NOMO-1 treated with dmso at 0.1 percent for 144 hours (cell line): ENCODE measurements around the gene PRRT2.

ENCODE experiments used
- DNase-seq: peaks from one replicate; lab custom pipeline; 2025; ENCODE audit not compliant: unreplicated experiment; lab: John Stamatoyannopoulos, UW

The PRRT2 gene

GRCh38 chr16:29811170-29811895, 660 bp upstream of the PRRT2 start:
- DNase-seq: peak; percentile 46

GRCh38 chr16:29812754-29813643, 1.0 kb downstream of the PRRT2 start:
- no peak for DNase-seq

DNA sequence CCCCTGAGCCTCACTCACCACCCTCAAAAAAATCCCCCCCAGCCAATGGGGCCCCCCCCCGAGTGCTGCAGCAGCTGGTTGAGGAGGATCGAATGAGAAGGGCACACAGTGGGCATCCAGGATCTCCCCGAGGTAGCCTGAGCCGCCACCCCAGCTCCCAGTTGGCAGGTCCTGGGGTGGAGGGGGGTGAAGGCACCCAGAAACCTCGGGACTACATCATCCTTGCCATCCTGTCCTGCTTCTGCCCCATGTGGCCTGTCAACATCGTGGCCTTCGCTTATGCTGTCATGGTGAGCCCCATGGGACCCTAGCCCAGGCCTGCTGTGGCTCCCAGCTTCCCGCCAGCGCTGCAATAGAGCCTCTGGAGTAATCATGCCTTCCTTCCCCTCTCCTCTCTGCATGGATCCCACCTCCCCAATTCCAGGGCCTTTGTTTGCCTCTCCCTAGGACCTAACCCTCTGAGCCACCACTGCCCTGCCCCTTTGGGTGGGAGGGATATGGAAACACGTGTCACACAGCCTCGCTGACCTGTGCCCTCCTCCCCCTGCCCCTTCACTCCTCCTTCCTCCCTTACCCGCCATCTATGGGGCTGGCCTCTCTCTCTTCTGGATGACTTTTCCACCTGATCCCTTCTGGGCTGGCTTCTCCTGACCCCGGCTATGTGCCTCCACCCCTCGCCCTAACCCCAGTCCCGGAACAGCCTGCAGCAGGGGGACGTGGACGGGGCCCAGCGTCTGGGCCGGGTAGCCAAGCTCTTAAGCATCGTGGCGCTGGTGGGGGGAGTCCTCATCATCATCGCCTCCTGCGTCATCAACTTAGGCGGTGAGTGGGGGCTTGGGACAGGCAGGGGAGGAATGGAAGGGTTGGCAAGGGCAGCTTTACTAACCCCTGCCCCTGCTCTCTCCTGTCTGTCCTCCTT, 1.9 kb downstream of the PRRT2 start:
- no peak for DNase-seq

GRCh38 chr16:29814592-29814991, 2.6 kb downstream of the PRRT2 start:
- DNase-seq: no peak

GRCh38 chr16:29815032-29815721, 3.2 kb downstream of the PRRT2 start:
- no peak for DNase-seq

GRCh38 chr16:29815793-29816693, 4.0 kb downstream of the PRRT2 start, which contains the start of gene PAGR1:
Gene PAGR1, plus strand, starts transcription at chr16:29816152. Its CDS starts 374 bp downstream, at chr16:29816526.
- DNase-seq: peak; percentile 97

DNA sequence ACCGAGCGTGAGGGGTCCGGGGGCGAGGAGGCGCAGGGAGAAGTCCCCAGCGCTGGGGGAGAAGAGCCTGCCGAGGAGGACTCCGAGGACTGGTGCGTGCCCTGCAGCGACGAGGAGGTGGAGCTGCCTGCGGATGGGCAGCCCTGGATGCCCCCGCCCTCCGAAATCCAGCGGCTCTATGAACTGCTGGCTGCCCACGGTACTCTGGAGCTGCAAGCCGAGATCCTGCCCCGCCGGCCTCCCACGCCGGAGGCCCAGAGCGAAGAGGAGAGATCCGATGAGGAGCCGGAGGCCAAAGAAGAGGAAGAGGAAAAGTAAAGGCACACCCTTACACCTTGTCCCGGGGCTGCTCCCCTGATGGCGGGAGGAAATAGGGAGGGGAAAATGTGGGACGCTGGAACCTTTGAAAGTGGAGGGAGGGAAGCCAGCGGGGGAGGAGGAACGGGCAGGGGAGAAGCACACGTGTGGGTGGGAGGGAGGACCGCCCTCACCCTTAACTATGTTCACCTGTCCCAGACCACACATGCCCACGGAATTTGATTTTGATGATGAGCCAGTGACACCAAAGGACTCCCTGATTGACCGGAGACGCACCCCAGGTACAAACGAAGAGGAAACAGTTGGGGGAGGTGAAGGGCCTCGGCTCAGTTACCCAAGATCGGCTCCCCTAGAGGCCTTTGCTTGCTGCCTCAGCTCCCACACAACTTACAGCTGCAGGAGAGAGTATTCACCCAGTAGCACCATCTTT, 4.9 kb downstream of the PRRT2 start:
- DNase-seq: peak; percentile 63

GRCh38 chr16:29818082-29818481, 6.1 kb downstream of the PRRT2 start:
- DNase-seq: no peak

- DNase-seq: no peak
These were observed 7.5 kb downstream of the PRRT2 start for GRCh38 chr16:29819506-29819905.

DNA sequence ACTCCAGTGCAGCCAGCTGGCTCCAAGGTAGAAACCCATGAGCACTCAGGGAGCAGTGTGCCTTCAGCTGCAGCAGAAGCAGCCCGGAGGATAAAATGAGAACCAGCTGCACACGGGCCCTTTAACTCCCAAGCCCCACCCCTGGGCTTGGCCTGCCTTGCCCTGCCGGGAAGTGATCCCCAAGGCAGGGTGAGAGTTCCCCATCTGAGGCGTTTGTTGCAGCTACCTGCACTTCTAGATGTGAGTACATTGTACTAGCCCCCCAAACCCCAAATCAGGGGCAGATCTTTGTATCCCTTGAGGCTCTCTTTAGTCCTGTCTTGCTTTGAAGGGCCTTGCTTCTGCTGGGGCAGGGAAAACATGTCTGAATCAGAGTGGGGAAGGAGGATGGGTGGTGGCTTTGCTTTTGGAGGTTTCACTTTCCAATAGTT, 8.3 kb downstream of the PRRT2 start, which contains the start of gene MVP:
Gene MVP, plus strand, starts transcription at position 192 of the 431 bp plus-strand sequence. CDS start 10,088 bp downstream, outside the sequence.
- DNase-seq: peak; percentile 70

DNA sequence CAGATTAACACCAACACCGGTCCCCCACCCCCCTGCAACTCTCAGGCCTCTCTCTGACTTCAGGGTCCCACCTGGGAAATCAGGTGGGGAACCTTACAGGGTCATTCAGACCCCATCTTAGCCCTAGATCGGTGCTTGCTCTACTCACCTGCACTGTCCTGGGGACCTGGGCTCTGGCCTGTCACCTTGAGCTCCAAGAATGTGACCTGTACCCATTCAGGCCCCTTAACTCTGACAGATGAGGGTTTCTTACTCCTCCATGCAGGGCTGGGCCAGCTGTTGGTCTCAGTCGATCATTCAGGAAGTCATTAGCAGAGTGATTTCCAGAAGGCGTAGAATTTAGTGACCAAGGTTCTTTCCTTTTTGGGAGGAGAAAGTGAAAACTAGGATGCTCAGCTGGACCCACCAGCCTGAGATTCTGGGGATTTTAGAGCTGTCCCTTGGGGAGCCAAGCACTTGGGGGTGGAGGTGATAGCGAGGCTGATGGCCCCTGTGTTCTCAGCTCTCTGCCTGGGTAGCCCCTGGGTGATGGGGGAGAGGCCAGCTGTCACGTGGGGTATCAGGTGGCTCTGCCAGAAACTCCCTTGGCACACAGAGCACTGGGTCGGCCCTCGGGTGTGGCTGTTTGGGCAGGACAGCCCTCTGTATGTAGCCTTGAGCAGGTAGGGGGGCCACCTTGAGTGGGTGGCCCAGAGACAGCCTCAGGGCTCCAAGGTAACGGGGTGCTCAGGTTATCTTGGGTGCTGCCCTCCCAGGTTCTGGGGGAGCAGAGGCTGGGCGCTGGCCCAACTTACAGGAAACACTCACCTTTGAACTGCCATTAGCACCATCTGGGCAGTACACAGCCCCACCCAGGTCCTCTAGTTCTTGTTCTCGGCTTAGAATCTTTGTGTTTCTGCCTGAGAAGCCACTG, 9.0 kb downstream of the PRRT2 start:
- DNase-seq: no peak

- DNase-seq: no peak
These were observed 9.7 kb downstream of the PRRT2 start for GRCh38 chr16:29821643-29822115.

DNA sequence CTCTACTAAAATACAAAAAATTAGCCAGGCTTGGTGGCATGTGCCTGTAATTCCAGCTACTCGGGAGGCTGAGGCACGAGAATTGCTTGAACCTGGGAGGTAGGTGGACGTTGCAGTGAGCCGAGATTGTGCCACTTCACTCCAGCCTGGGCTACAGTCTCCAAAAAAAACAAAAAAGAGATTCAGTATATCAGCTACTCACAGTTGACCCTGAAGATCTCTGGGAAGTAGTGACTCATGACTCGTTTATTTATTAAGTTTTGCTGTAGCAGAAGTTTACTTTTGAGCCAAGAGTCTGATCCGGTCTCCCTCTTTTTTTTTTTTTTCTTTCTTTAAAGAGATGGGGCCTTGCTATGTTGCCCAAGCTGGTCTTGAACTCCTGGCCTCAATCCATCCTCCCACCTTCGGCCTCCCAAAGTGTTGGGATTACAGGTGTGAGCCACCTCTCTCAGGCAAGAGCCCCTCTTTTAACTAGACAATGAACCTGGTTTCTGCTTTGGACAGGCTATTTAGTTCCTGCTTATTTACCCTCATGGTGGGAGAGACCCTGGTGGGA, 12.7 kb downstream of the PRRT2 start:
- no peak for DNase-seq

- no peak for DNase-seq
These were observed 13.4 kb downstream of the PRRT2 start for GRCh38 chr16:29825145-29826044.

DNA sequence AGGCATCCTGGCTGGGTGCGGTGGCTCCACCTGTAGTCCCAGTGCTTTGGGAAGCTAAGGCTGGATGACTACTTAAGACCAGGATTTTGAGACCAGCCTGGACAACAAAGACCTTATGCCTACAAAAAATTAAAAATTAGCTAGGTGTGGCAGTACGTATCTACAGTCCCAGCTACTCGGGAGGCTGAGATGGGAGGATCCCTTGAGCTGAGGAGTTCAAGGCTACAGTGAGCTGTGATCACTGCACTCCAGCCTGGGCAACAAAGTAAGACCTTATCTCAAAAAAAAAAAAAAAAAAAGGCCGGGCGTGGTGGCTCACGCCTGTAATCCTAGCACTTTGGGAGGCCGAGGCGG, 14.3 kb downstream of the PRRT2 start:
- DNase-seq: no peak

DNA sequence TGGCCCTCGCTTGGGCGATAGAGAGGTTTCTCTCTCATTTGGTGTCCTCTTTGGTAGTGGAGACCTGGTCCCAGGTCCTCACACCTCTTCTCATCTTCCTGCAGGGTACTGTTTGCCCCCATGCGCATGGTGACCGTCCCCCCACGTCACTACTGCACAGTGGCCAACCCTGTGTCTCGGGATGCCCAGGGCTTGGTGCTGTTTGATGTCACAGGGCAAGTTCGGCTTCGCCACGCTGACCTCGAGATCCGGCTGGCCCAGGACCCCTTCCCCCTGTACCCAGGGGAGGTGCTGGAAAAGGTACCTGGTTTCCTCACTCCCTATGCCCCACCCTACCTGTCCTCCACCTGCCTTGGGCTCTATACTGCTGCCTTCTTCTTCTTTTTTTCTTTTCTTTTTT, 18.8 kb downstream of the PRRT2 start:
- no peak for DNase-seq
